ENCODE results near the gene MICALL1.

Gene MICALL1

GRCh38 chr22:37985050-37985585, 79.0 kb downstream of the MICALL1 start:
- TF ChIP-seq TAF1 (IDR thresholded peaks at IDR 0.05; ENCODE audit: borderline replicate concordance, insufficient read depth, low read length) (no peak), POLR2AphosphoS5 (IDR thresholded peaks at IDR 0.05; ENCODE audit: low read depth, low read length) (no peak), SIN3A (IDR thresholded peaks at IDR 0.05; ENCODE audit: borderline replicate concordance, insufficient read depth, low read length) (no peak), REST (IDR thresholded peaks at IDR 0.05; ENCODE audit: insufficient read depth in 1 of 2, low read depth in 2 of 2, low read length in 2 of 2) (no peak), FOXP2 (optimal IDR thresholded peaks at IDR 0.05; ENCODE audit: borderline replicate concordance, extremely low read depth, extremely low read length, insufficient read depth) (no peak)

DNA sequence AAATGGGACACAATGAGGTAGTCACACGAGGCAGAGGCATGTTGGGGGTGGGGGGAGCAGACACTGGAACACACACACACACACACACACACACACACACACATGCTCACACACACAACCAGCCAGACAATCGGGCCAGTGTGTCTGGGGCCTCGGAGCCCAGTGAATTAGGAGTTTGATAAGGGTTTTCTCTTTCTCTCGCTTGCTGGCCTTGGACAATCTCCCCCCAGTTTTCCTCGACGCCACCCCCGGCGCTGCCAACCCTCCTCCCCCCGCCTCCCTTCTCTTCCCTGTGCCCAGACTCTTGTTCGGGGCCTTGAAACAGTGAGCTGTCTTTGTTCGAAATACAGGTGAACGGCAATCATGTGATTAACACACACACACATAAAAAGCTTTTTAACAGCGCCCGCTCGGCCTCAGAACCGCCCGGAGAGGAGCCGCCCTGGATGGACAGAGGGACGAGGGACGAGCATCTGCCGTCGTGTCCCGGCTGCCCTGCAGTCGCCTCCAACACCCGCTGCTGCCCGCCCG, 79.7 kb downstream of the MICALL1 start:
- TF ChIP-seq TAF1 (IDR thresholded peaks at IDR 0.05; ENCODE audit: borderline replicate concordance, insufficient read depth, low read length) (no peak), POLR2AphosphoS5 (IDR thresholded peaks at IDR 0.05; ENCODE audit: low read depth, low read length) (no peak), REST (IDR thresholded peaks at IDR 0.05; ENCODE audit: insufficient read depth in 1 of 2, low read depth in 2 of 2, low read length in 2 of 2) (no peak), FOXP2 (optimal IDR thresholded peaks at IDR 0.05; ENCODE audit: borderline replicate concordance, extremely low read depth, extremely low read length, insufficient read depth) (no peak), SIN3A (IDR thresholded peaks at IDR 0.05; ENCODE audit: borderline replicate concordance, insufficient read depth, low read length) (no peak)

GRCh38 chr22:37986371-37986770, 80.3 kb downstream of the MICALL1 start:
- TF ChIP-seq POLR2AphosphoS5 (IDR thresholded peaks at IDR 0.05; ENCODE audit: low read depth, low read length) (no peak), REST (IDR thresholded peaks at IDR 0.05; ENCODE audit: insufficient read depth in 1 of 2, low read depth in 2 of 2, low read length in 2 of 2) (no peak), TAF1 (IDR thresholded peaks at IDR 0.05; ENCODE audit: borderline replicate concordance, insufficient read depth, low read length) (no peak), SIN3A (IDR thresholded peaks at IDR 0.05; ENCODE audit: borderline replicate concordance, insufficient read depth, low read length) (no peak), FOXP2 (optimal IDR thresholded peaks at IDR 0.05; ENCODE audit: borderline replicate concordance, extremely low read depth, extremely low read length, insufficient read depth) (no peak)

DNA sequence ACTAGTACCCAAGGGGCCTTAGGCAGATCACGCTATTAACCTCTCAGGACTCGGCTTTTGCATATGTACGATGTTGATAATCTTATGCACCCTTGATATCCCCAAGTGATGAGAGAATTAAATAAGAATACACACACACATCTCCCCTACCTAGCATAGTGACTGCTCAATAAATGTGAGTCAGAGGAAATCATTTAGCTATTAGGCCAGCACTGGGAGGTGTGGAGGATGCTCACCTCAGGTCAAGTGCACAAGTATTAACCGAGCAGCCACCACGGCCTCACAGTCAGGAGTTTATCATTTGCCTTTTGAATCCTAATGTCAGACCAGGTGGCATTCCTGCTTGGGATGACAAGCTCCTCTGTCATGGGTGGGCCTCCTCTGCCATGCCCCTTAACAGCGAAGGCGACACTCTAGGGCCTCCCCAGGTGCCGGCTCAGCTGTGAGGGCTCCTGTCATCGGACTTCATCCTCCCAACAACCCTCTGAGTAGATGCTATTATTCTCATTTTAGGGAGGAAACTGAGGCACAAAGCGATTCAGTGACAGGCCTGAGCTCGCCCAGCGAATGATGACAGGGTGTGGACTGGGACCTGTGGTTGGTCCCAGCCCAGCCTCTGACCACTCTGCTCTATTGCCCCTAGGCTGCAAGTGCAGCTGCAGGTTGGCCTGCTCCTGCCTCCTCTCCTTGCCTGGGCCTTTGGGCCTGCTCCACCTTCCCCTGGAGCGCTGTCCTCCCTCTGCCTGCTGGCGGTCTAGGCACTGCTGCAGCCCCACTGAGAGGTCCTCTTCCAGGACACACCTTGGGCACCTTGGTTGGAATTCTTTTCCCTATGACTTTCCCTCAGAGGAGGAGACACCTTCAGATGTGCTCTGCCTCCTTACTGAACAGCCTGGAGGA, 83.3 kb downstream of the MICALL1 start:
- TF ChIP-seq SIN3A (IDR thresholded peaks at IDR 0.05; ENCODE audit: borderline replicate concordance, insufficient read depth, low read length) (no peak), TAF1 (IDR thresholded peaks at IDR 0.05; ENCODE audit: borderline replicate concordance, insufficient read depth, low read length) (no peak), POLR2AphosphoS5 (IDR thresholded peaks at IDR 0.05; ENCODE audit: low read depth, low read length) (no peak), FOXP2 (optimal IDR thresholded peaks at IDR 0.05; ENCODE audit: borderline replicate concordance, extremely low read depth, extremely low read length, insufficient read depth) (no peak), REST (IDR thresholded peaks at IDR 0.05; ENCODE audit: insufficient read depth in 1 of 2, low read depth in 2 of 2, low read length in 2 of 2) (no peak)
